Right lobe of liver (tissue), 6 donors: ENCODE data around the gene WNT5B. TPM values are rescaled to one million over a fixed set of nuclear protein-coding genes. Genes with fewer than 3 reads are reported as not detected.

Experiments
- ATAC-seq, 4 donors: fragments of 200-7000 bp; cut with Tn5 transposase; one replicate each; pipeline ENCODE4 v1.9.1; 2020; ENCODE audit warnings: mild to moderate bottlenecking in 4 of 4, moderate library complexity in 4 of 4
- DNase-seq, 3 donors: peaks; one replicate each; pipeline ENCODE4 v3.0.0-alpha.2; 2020
- H3K27ac ChIP-seq, 3 donors: fragments of 200-600 bp; one replicate each; pipeline ENCODE4 v1.8.0; 2022
- H3K27me3 ChIP-seq, 2 donors: fragments of 200-600 bp; one replicate each; pipeline ENCODE4 v1.8.0; 2022
- H3K36me3 ChIP-seq, 4 donors: fragments of 200-600 bp; sonication (generic) in 1 of 4; one replicate each; pipeline versions ENCODE4 v1.5.1 to v1.8.0; 2017 to 2022; ENCODE audit warnings: control low read depth in 1 of 4
- H3K4me1 ChIP-seq, 4 donors: fragments of 200-600 bp; sonication (generic) in 1 of 4; one replicate each; pipeline versions ENCODE4 v1.5.1 to v1.8.0; 2017 to 2022; ENCODE audit warnings: control low read depth in 1 of 4
- H3K4me3 ChIP-seq, 3 donors: fragments of 200-600 bp; one replicate each; pipeline ENCODE4 v1.8.0; 2022
- H3K9me3 ChIP-seq, 4 donors: fragments of 200-600 bp; sonication (generic) in 1 of 4; one replicate each; pipeline versions ENCODE4 v1.5.1 to v1.8.0; 2017 to 2022; ENCODE audit warnings: control low read depth in 1 of 4
- CTCF ChIP-seq, 4 donors: fragments of 200-600 bp in 3 of 4; fragments of 450-650 bp in 1 of 4; IDR thresholded peaks; one replicate each; pipeline versions ENCODE4 v1.5.1 to v1.8.0; 2016 to 2022; ENCODE audit warnings: antibody characterized with exemption in 4 of 4, mild to moderate bottlenecking in 2 of 4
- POLR2A ChIP-seq: fragments of 450-650 bp; IDR thresholded peaks from one replicate; pipeline ENCODE4 v1.6.1; 2017; ENCODE audit warnings: antibody characterized with exemption, mild to moderate bottlenecking
- WGBS: methylation state at CpG from one replicate; pipeline ENCODE4 v1.1.6; 2018; ENCODE audit warnings: low coverage, low lambda C conversion rate; ENCODE audit not compliant: insufficient coverage; ENCODE audit errors: missing lambda C conversion rate; 5-methylcytosine and 5-hydroxymethylcytosine counted together
- intact Hi-C, 2 donors: fragments of 100-400 bp; cut with DNase I; formaldehyde crosslinking; loops; one replicate each; pipeline versions ENCODE4 v1.11.2 to v1.14.1; 2022
- total RNA-seq, 6 experiments: library from RNA; depleted of rRNA in 2 of 6; stranded (reverse); fragments of >200 nt in 2 of 6; fragmentation: NEBNext Ultra II Directional in 3 of 6; extraction: Animal tissue kit (Norgen Biotek cat#: 25700) in 3 of 6; gene quantifications; one replicate each; pipeline versions ENCODE4 v1.1.0 to v1.2.4, GENCODE V29; 2016 to 2023
- donor health status: DM: no; HTN: yes; CAD: no.
- donor health status: DM: no; HTN: no; CAD: no.
- donor health status: DM: no; HTN: no; CAD: no.
- donor health status: DM: no; HTN: yes; CAD: no.
- donor health status: DM: no; HTN: yes; CAD: no.

The WNT5B gene
- total RNA-seq, 6 experiments from 2014 or later = 0.43 to 8.1 (median 1.5) TPM

GRCh38 chr12:1645819-1646218 is 16.8 kb downstream of the WNT5B start:
- H3K4me3 ChIP-seq = no peak overlapping the region
- intact Hi-C loops = loop anchor here (10.0 kb wide), 1 partner anchor 289 kb away; no protein-coding TSS in a partner anchor
- no peaks in the 10 kb centered on the region for H3K9me3 ChIP-seq
- H3K36me3 ChIP-seq = peaks cover 0 to 5% (median 0%) of the 10 kb centered on the region in 4 donors
- TF ChIP-seq POLR2A (no peak), CTCF (IDR thresholded peaks at IDR 0.05) (no peak)
- no peak for ATAC-seq
- 97% methylated on average over 12 of the region's 29 CpGs for WGBS
- no peak for DNase-seq
- H3K27ac ChIP-seq = no peak overlapping the region
- no peaks in the 10 kb centered on the region for H3K27me3 ChIP-seq
- H3K4me1 ChIP-seq = peaks cover 0 to 5% (median 0%) of the 10 kb centered on the region in 4 donors

- H3K27ac ChIP-seq = no peak overlapping the region
- H3K4me1 ChIP-seq = peaks cover 0 to 7% (median 0%) of the 10 kb centered on the region in 4 donors
- TF ChIP-seq POLR2A (no peak), CTCF (IDR thresholded peaks at IDR 0.05) (no peak)
- DNase-seq = no peak
- no peak overlapping the region for H3K4me3 ChIP-seq
- intact Hi-C loops = loop anchor here (10.0 kb wide), 1 partner anchor 288 kb away; no protein-coding TSS in a partner anchor
- no peaks in the 10 kb centered on the region for H3K27me3 ChIP-seq
- ATAC-seq = peak in 1 of 4 donors; percentile 8
- WGBS = 73% methylated on average over 5 of the region's 21 CpGs
- H3K36me3 ChIP-seq = peaks cover 0 to 5% (median 0%) of the 10 kb centered on the region in 4 donors
- no peaks in the 10 kb centered on the region for H3K9me3 ChIP-seq
These were observed 17.7 kb downstream of the WNT5B start for GRCh38 chr12:1646569-1647284.

- intact Hi-C loops = loop anchor here (10.0 kb wide), 1 partner anchor 288 kb away; no protein-coding TSS in a partner anchor
- no peak overlapping the region for H3K27ac ChIP-seq
- no peak for ATAC-seq
- no peaks in the 10 kb centered on the region for H3K9me3 ChIP-seq
- DNase-seq = no peak
- 90% methylated on average over 3 of the region's 3 CpGs for WGBS
- no peaks in the 10 kb centered on the region for H3K27me3 ChIP-seq
- peaks cover 0 to 7% (median 0%) of the 10 kb centered on the region in 4 donors for H3K4me1 ChIP-seq
- no peak overlapping the region for H3K4me3 ChIP-seq
- TF ChIP-seq POLR2A = no peak
- peaks cover 0 to 5% (median 0%) of the 10 kb centered on the region in 4 donors for H3K36me3 ChIP-seq
These were observed 18.2 kb downstream of the WNT5B start for GRCh38 chr12:1647285-1647669.

- peak in 1 of 4 donors; percentile 29 for ATAC-seq
- WGBS = 39% methylated on average over 5 of the region's 5 CpGs
- Histone ChIP-seq H3K4me1 (peaks cover 0 to 10% (median 0%) of the 10 kb centered on the region in 4 donors), H3K9me3 (no peaks in the 10 kb centered on the region), H3K27me3 (no peaks in the 10 kb centered on the region), H3K4me3 (no peak overlapping the region), H3K27ac (peak overlapping the region in 1 of 3 donors; percentile 14), H3K36me3 (peaks cover 0 to 5% (median 0%) of the 10 kb centered on the region in 4 donors)
- TF ChIP-seq POLR2A = no peak
- no peak for TF ChIP-seq CTCF (IDR thresholded peaks at IDR 0.05)
- no peak for DNase-seq
- intact Hi-C loops = loop anchor here (5.0 kb wide), 1 partner anchor 142 kb away; no protein-coding TSS in a partner anchor
These were observed 21.4 kb downstream of the WNT5B start for GRCh38 chr12:1650260-1650977.
